PC-9 (cell line): ENCODE measurements around the gene KRTAP10-1. TPM values are rescaled to one million over a fixed set of nuclear protein-coding genes. Genes with fewer than 3 reads are reported as not detected.
A peak's percentile ranks its signal among the peaks of the same experiment; 100 is the strongest.

ENCODE experiments used
- BruUV-seq: library from RNA; stranded (reverse); fragments of 400-500 nt; replicated peaks from 2 replicates; lab custom pipeline; 2021; lab: Mats Ljungman, UMichigan
- CTCF ChIA-PET: fragments of 300-600 bp; sonication (Branson Sonifier 250); formaldehyde crosslinking; loops from one replicate; lab custom pipeline; 2022; ENCODE audit warnings: antibody characterized with exemption; lab: Charles Lee
- POLR2A ChIA-PET: fragments of 300-600 bp; sonication (Branson Sonifier 250); formaldehyde crosslinking; loops from one replicate; lab custom pipeline; 2022; ENCODE audit warnings: antibody characterized with exemption; ENCODE audit not compliant: unreplicated experiment; lab: Charles Lee
- DNase-seq, 2 experiments: peaks; one replicate each; pipeline versions ENCODE4 v3.0.0 to v3.0.0-alpha.2; 2015 to 2022; ENCODE audit warnings: mixed read lengths in 1 of 2
- H2AFZ ChIP-seq: fragments of 200-600 bp; sonication (generic); 2 replicates; pipeline ENCODE4 v1.8.1; 2017; ENCODE audit warnings: antibody characterized with exemption
- H3F3A ChIP-seq: fragments of 200-600 bp; sonication (generic); 2 replicates; pipeline ENCODE4 v1.8.1; 2017; ENCODE audit warnings: antibody characterized with exemption, mild to moderate bottlenecking, low read depth; ENCODE audit not compliant: insufficient read depth
- H3K27ac ChIP-seq: fragments of 200-600 bp; sonication (generic); 2 replicates; pipeline ENCODE4 v1.6.1; 2016; ENCODE audit warnings: mixed run types
- H3K27me3 ChIP-seq: fragments of 200-600 bp; sonication (generic); 2 replicates; pipeline ENCODE4 v1.6.1; 2016; ENCODE audit warnings: low read depth, mixed run types; ENCODE audit not compliant: insufficient read depth
- H3K36me3 ChIP-seq: fragments of 200-600 bp; sonication (generic); 2 replicates; pipeline ENCODE4 v1.6.1; 2016; ENCODE audit warnings: low read depth, mixed run types
- H3K4me1 ChIP-seq: fragments of 200-600 bp; sonication (generic); replicated peaks from 2 replicates; pipeline ENCODE4 v1.6.1; 2016; ENCODE audit warnings: mixed run types; ENCODE audit not compliant: insufficient read depth
- H3K4me2 ChIP-seq: fragments of 200-600 bp; sonication (generic); 2 replicates; pipeline ENCODE4 v1.6.1; 2017; ENCODE audit warnings: mixed run types
- H3K4me3 ChIP-seq: fragments of 200-600 bp; sonication (generic); 2 replicates; pipeline ENCODE4 v1.6.1; 2016; ENCODE audit warnings: mixed run types
- H3K79me2 ChIP-seq: fragments of 200-600 bp; sonication (generic); 2 replicates; pipeline ENCODE4 v1.6.1; 2017; ENCODE audit warnings: low read depth, mixed run types
- H3K9me2 ChIP-seq: fragments of 200-600 bp; sonication (generic); 2 replicates; pipeline ENCODE4 v1.8.1; 2017; ENCODE audit warnings: mild to moderate bottlenecking; ENCODE audit not compliant: insufficient read depth
- H3K9me3 ChIP-seq: fragments of 200-600 bp; sonication (generic); 2 replicates; pipeline ENCODE4 v1.8.1; 2016; ENCODE audit warnings: low read depth; ENCODE audit not compliant: insufficient read depth
- H4K20me1 ChIP-seq: fragments of 200-600 bp; sonication (generic); 2 replicates; pipeline ENCODE4 v1.8.1; 2017; ENCODE audit not compliant: insufficient read depth
- EZH2 ChIP-seq: fragments of 200-600 bp; sonication (generic); IDR thresholded peaks from 2 replicates; pipeline ENCODE4 v1.8.0; 2017; ENCODE audit warnings: antibody characterized with exemption, low read depth
- intact Hi-C: fragments of 100-400 bp; cut with micrococcal nuclease; formaldehyde crosslinking; loops from one replicate; pipeline ENCODE4 v1.10.0; 2022; ENCODE audit not compliant: unreplicated experiment
- total RNA-seq: library from RNA; stranded (reverse); gene quantifications from 2 replicates; pipeline ENCODE4 v1.2.3, GENCODE V29; 2021
- TF ChIP-seq, protein P1 (sequence below): fragments of 200-600 bp; sonication (generic); conservative IDR thresholded peaks from 2 replicates; pipeline ENCODE4 v1.6.1; 2017; ENCODE audit warnings: mixed run types, antibody characterized with exemption, mild to moderate bottlenecking, moderate library complexity

KRTAP10-1 gene
- total RNA-seq, 1 experiment from 2014 or later, result not detected

DNA sequence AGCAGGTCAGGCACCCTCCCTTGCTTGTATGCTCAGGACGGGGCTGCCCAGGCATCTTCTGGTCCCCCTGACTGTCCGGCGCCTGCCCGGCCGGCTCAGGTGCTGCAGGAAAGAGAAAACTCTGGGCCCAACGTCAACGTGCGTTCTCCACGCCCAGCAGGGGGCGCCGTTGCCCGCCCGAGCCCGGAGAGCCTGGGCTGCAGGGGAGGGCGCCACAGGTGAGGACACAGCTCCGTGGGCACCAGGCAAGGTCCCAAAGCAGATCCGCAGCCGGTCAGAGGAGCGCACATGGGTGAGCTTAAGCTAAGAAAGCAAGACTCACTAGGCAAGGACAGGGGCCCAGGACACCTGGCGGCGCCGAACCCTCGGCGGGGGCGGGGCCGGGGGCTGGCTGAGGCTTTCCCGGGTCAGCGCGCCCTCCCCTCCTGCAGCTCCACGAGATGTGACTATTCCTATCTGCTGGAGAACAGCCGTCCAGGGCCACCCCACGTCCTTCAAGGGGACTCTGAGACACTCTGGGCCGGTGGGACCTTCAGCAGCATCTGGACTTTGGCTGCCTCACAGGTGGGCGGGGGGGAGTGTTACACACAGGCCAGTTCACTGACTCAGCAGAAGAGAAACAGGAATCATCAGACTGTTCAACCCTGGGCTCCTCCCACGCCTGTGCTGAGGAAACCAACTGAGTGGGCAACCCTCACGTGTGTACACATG lies 29.3 kb downstream of the KRTAP10-1 start:
- H3K9me3 ChIP-seq, result no peaks in the 10 kb centered on the region
- no peaks in the 10 kb centered on the region for H3K9me2 ChIP-seq
- H3K79me2 ChIP-seq, result no peaks in the 10 kb centered on the region
- peak in 1 of 2 experiments; percentile 47 for DNase-seq
- no peak overlapping the region for H3K4me3 ChIP-seq
- H3K36me3 ChIP-seq, result no peaks in the 10 kb centered on the region
- POLR2A ChIA-PET, result no interaction called here
- H3K4me1 ChIP-seq, result no peaks in the 10 kb centered on the region
- no peaks in the 10 kb centered on the region for H3F3A ChIP-seq
- H4K20me1 ChIP-seq, result no peaks in the 10 kb centered on the region
- H3K4me2 ChIP-seq, result no peak overlapping the region
- CTCF ChIA-PET, result interaction anchor here (0.6 to 0.9 kb wide), 2 partner anchors 232 to 1310 kb away, joined by 3 to 6 read pairs; no protein-coding TSS in a partner anchor
- intact Hi-C loops, result loop anchor here (10.0 kb wide), 1 partner anchor 424 kb away; no protein-coding TSS in a partner anchor
- H2AFZ ChIP-seq, result no peak overlapping the region
- TF ChIP-seq, protein P1, sequence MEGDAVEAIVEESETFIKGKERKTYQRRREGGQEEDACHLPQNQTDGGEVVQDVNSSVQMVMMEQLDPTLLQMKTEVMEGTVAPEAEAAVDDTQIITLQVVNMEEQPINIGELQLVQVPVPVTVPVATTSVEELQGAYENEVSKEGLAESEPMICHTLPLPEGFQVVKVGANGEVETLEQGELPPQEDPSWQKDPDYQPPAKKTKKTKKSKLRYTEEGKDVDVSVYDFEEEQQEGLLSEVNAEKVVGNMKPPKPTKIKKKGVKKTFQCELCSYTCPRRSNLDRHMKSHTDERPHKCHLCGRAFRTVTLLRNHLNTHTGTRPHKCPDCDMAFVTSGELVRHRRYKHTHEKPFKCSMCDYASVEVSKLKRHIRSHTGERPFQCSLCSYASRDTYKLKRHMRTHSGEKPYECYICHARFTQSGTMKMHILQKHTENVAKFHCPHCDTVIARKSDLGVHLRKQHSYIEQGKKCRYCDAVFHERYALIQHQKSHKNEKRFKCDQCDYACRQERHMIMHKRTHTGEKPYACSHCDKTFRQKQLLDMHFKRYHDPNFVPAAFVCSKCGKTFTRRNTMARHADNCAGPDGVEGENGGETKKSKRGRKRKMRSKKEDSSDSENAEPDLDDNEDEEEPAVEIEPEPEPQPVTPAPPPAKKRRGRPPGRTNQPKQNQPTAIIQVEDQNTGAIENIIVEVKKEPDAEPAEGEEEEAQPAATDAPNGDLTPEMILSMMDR, result peak; percentile 73
- no peak for TF ChIP-seq EZH2
- no peak overlapping the region for H3K27ac ChIP-seq
- H3K27me3 ChIP-seq, result peaks cover 83% of the 10 kb centered on the region
- no TSS peak for BruUV-seq

DNA sequence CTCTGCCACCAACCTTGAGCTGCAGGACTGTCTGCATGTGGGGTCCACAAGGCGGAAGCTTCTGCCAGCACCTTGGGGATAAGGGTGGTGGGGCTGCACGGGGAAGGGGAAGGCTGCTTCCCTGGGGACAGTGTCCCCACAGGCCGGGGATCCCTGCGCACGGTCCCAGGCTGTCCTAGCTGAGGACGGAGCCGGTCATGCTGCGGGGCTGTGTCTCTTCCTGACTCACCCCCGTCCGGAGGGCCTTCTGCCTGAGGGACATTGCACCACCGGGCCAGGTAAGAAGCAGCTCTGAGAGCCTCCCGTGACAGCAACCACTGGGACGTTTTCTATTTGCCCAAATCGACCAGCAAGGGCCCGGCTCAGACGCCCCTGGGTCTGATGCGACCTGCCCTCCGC lies 29.9 kb downstream of the KRTAP10-1 start:
- Histone ChIP-seq H3K27ac (no peak overlapping the region), H3K79me2 (no peaks in the 10 kb centered on the region), H3K27me3 (peaks cover 79% of the 10 kb centered on the region), H3K4me1 (no peaks in the 10 kb centered on the region), H3K9me2 (no peaks in the 10 kb centered on the region), H4K20me1 (no peaks in the 10 kb centered on the region), H3K36me3 (no peaks in the 10 kb centered on the region), H3K4me3 (no peak overlapping the region), H3K4me2 (no peak overlapping the region), H2AFZ (no peak overlapping the region), H3F3A (no peaks in the 10 kb centered on the region), H3K9me3 (no peaks in the 10 kb centered on the region)
- BruUV-seq, result no TSS peak
- POLR2A ChIA-PET, result no interaction called here
- CTCF ChIA-PET, result interaction anchor here (0.9 kb wide), 1 partner anchor 232 kb away, joined by 6 read pairs; no protein-coding TSS in a partner anchor
- intact Hi-C loops, result loop anchor here (10.0 kb wide), 1 partner anchor 425 kb away; no protein-coding TSS in a partner anchor
- TF ChIP-seq EZH2, result no peak
- TF ChIP-seq, protein P1, result no peak
- no peak for DNase-seq

DNA sequence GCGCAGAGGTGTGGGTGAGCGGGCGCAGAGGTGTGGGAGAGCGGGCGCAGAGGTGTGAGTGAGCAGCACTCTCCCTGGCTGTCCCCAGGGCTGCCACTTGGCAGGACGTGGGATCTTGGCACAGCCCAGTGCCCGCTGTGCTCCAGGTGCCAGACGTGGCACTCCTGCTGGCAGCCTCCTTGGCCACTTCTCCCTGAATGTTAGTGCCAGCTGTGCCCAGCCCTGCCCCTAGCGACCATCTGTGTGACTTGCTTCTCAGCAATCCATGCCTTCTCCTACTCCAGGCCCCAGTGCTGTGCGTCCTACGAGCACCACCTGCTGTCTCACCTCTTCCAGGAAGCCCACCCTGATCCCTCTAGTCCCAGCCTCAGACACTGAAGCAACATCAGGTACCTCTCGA lies 30.5 kb downstream of the KRTAP10-1 start:
- POLR2A ChIA-PET, result no interaction called here
- Histone ChIP-seq H3F3A (no peaks in the 10 kb centered on the region), H3K36me3 (no peaks in the 10 kb centered on the region), H3K4me1 (no peaks in the 10 kb centered on the region), H3K27me3 (peaks cover 73% of the 10 kb centered on the region), H4K20me1 (no peaks in the 10 kb centered on the region), H3K4me3 (no peak overlapping the region), H3K9me3 (no peaks in the 10 kb centered on the region), H3K79me2 (no peaks in the 10 kb centered on the region), H3K27ac (no peak overlapping the region), H3K9me2 (no peaks in the 10 kb centered on the region), H2AFZ (no peak overlapping the region), H3K4me2 (no peak overlapping the region)
- no TSS peak for BruUV-seq
- no peak for TF ChIP-seq EZH2
- TF ChIP-seq, protein P1, result peak; percentile 31; the same call in 1 of the 2 replicates
- CTCF ChIA-PET, result no interaction called here
- intact Hi-C loops, result no loop called here
- DNase-seq, result peak; percentile 17 to 36
